Uterus (tissue), 2 donors: Measurements from ENCODE around the gene CLSTN1.

Source experiments
- CTCF ChIP-seq, 4 experiments: fragments of 200-600 bp in 2 of 4; fragments of 450-650 bp in 2 of 4; sonication (generic) in 2 of 4; IDR thresholded peaks; one replicate each; pipeline ENCODE4 v1.5.1; 2016 to 2019; ENCODE audit warnings: antibody characterized with exemption in 4 of 4, mild to moderate bottlenecking in 2 of 4, moderate library complexity in 1 of 4
- POLR2A ChIP-seq, 2 donors: fragments of 450-650 bp; IDR thresholded peaks; one replicate each; pipeline ENCODE4 v1.6.1; 2016; ENCODE audit warnings: antibody characterized with exemption in 2 of 2, mild to moderate bottlenecking in 1 of 2, moderate library complexity in 1 of 2

DNA sequence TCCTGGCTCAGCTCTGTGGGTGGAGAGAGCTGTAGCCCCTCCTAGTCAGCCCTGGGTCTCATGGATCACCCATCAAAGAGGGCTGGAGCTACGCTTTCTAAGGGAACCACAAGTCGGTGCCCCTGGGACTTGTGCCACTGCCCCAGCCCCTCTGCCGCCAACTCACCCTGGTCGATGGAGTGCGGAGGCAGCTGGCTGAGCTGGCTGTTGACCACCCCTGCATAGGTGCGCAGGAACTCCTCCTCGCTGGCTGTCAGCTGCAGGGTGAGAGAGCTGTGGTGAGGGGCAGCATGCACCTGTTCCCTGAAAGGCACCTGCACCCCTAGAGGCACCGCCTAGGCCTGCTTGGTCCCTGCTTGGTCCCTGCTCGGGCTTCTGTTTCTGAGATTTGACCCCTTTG is 47.3 kb upstream of the CLSTN1 start:
- TF ChIP-seq CTCF (IDR thresholded peaks at IDR 0.05) (no peak), POLR2A (IDR thresholded peaks at IDR 0.05) (no peak)
